ENCODE results near the gene RANBP17. TPM values are rescaled to one million over a fixed set of nuclear protein-coding genes. Genes with fewer than 3 reads are reported as not detected.

Gene RANBP17
- polyA plus RNA-seq, 4 donors, result 9.2 to 11.7 (median 9.7) TPM

DNA sequence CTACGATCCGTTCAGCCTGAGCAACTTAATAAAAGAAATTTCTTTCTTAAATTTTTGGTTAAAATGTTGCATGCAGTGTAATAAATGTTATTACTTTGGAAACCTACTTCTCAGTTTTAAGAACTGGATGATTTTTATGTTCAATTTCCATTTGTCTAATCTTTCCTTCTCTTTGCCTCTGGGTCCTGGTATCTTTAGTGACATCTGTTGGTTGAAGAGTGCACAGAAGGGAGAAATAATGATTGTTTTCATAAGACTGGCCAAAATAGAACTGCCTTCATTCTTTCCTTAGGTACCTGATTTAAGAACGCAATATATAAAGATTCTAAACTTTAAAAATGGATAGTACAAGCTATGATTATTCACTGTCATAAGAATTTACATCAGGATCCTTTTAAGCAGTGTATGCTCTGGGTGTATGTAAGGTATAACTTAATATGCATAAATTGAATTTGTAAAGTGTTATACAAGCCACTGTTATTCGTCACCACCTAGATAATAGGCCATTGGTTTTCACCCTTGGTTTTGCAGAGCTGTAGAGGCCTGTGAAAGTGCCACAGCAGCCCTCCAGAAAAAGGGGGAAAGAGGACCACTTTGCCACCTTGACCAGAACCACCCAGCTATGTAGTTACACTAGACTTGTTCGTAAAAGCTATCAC, 364.4 kb downstream of the RANBP17 start:
- DNase-seq (ENCODE audit: low read depth in 4 of 4, low spot score in 3 of 4), result no peak

DNA sequence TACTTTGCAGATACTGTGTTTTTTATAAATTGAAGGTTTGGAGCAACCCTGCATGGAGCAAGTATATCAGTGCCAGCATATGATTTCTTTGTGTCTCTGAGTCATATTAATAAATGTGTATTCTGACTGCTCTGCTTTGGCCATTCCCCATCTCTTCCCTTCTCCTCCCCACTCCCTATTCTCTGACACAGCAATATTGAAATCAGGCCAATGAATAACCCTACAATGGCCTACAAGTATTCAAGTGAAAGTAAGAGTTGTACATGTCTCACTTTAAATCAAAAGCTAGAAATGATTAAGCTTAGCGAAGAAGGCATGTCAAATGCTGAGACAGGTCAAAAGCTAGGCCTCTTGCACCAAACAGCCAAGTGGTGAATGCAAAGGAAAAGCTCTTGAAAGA, 365.0 kb downstream of the RANBP17 start:
- DNase-seq (ENCODE audit: low read depth in 4 of 4, low spot score in 3 of 4), result no peak

DNA sequence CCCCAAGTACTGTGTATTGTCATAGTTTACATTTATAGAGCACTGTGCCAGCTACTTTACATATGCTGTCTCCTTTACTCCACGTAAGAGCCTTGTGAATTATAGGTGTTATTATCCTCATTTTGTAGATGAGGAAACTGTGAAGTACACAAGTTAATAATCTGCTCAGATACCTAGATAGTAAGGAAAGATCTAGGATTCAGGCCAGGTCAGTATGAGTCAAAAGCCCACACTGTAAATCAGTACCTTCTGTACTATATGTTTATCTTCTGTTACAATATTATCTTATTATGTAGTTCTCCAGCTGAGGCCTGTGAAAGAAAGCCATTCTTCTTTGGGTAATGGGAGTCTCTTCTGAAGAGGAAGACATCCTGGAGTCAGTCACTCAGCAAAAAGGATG, 374.8 kb downstream of the RANBP17 start:
- no peak for DNase-seq (ENCODE audit: low read depth in 4 of 4, low spot score in 3 of 4)

DNA sequence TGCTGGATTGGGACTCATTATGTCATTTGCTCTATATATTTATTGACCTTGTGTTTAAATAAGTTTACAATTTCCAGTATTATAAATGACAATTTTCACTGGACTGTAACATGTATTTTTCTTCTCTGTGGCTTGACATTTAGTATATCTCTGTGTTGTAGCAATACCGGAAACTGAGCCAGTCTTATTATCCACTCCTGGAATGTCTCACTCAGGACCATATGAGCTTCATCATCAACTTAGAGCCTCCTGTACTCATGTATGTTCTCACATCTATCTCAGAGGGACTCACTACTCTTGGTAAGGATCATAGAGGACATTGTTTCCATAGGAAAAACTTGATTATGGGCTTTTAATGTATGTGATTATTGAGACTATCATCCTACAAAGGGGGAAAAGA, 380.7 kb downstream of the RANBP17 start:
- DNase-seq (ENCODE audit: low read depth in 4 of 4, low spot score in 3 of 4), result no peak

DNA sequence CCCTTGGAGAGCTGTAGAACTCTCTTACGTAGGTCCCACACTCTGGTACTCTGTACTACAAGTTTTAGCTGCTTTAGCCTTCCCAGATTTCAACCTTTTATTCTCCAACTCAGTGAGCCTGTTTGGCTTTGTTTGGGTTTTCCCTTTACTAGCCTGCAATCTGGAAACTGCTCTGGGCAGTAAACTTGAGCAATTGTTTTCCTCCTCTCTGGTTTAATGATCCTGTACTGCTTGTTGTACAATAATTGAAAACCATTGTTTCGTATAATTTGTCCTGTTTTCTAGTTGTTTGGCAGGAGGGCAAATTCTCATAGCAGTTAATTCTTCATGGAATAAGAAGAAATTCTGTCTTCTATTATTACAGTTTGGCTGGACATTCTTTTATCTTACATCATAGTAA, 384.4 kb downstream of the RANBP17 start:
- DNase-seq (ENCODE audit: low read depth in 4 of 4, low spot score in 3 of 4), result no peak

DNA sequence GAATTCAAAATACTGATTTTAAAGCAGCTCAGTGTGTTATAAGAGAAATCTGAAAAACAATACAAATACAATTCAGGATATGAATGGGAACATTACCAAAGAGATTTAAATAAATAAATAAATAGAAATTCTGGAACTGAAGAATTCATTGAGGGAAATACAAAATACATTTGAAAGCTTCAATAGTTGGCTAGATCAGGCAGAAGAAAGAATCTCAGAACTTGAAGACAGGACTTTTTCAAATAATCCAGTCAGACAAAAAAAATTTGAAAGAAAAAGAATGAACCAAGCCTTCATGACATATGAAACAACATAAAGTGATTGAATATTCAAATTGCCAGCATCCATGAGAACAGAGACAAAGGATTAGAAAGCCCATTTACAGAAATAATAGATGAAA, 387.6 kb downstream of the RANBP17 start:
- DNase-seq (ENCODE audit: low read depth in 4 of 4, low spot score in 3 of 4), result no peak

DNA sequence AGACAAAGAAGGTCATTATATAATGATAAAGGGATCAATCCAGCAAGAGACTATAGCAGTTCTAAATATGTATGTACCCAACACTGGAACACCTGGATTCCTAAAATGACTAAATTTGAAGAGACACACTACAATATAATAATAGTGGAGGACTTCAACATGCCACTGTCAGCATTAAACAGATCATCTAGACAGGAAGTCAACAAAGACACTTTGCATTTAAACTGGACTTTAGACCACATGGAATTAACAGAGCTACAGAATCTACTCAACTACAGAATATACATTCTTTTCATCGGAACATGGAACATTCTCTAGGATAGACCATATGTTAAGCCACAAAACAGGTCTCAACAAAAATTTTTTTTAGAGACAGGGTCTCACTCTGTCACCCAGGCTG, 388.9 kb downstream of the RANBP17 start:
- no peak for DNase-seq (ENCODE audit: low read depth in 4 of 4, low spot score in 3 of 4)

DNA sequence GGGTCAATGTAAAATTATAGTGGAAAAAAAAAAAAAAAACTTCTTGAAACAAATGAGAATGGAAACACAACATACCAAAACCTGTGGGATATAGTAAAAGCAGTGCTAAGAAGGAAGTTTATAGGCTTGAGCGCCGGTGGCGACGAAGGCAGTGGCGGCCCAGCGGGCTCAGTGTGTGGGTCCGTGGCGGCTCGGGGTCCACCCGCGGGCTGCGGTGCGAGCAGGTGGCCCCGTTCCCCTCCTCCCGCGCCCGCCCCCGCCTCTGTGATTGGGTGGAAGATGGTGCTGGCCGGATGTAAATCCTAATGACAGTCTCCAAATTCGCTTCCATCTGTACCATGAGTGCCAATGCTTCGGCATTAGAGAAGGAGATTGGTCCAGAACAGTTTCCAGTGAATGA, 389.7 kb downstream of the RANBP17 start:
- DNase-seq (ENCODE audit: low read depth in 4 of 4, low spot score in 3 of 4), result no peak

DNA sequence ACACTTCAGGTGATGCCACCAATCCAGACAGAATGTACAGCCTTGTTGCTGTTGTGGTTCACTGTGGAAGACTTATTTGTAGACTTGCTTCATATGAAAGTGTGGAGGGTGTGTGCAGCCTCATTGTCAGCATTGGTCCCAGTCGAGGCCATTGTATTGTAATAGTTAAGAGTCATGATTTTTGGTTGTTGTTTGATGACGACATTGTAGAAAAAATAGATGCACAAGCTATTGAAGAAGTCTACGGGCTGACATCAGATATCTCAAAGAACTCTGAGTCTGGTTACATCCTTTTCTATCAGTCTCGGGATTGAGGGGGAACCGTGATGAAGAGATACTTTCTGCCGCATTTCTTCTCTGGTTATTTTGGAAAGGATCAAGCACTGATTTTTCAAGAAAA, 390.9 kb downstream of the RANBP17 start:
- DNase-seq (ENCODE audit: low read depth in 4 of 4, low spot score in 3 of 4), result no peak

DNA sequence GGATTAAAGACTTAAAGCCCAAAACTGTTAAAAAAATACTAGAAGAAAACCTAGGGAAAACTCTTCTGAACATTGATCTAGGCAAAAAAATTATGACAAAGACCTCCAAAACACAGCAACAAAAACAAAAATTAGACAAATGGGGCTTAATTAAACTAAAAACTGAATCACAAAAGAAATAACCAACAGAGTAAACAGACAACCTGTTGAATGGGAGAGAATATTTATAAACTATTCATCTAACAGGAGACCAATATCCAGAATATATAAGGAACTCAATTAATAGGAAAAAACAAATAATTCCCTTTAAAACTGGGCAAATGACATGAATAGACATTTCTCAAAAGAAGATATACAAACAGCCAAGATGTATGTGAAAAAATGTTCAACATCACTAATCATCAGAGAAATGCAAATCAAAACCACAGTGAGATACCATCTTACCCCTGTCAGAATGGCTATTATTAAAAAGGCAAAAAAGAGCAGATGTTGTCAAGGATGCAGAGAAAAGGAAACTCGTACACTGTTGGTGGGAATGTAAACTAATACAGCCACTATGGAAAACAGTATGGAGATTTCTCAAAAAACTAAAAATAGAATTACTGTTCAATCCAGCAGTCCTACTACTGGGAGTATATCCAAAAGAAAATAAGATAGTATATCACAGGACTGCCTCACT, 397.1 kb downstream of the RANBP17 start:
- DNase-seq (ENCODE audit: low read depth in 4 of 4, low spot score in 3 of 4), result no peak

DNA sequence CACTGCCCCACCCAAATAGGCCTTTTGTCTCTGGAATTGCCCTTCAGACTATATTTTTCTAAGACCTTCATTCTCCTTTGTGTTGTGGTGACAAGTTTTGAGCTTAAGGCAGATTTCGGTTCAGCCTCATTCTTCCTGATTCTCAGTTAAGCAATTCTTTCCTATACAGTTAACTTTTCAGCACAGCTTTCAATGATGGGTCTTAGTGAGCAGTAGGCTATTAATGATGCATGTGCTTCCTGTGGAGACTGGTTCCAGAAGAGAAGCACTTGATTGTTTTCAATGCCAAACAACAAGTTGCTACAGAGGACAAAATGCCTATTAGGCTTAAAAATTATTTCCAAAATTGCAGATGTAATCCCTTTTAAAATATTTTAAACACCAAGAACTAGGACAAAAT, 399.5 kb downstream of the RANBP17 start:
- DNase-seq (ENCODE audit: low read depth in 4 of 4, low spot score in 3 of 4), result no peak

DNA sequence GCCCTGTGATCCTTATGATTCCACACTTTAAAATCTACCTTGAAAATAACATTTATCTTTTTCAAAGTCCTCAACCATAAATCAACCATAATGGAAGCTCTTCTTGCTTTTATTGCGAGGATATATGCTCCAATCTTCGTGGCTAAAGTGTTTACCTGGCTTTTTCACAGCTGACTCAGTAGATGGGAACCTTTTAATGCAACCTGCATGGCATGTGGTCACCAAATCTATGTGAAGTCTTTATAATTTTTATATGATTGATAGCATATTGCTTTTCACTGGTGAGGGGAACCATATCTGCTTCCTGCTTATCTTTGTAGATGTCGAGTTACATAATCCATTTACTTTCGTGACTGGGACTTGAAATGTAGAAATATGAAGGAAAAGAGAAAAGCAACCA, 400.1 kb downstream of the RANBP17 start:
- DNase-seq (ENCODE audit: low read depth in 4 of 4, low spot score in 3 of 4), result no peak

DNA sequence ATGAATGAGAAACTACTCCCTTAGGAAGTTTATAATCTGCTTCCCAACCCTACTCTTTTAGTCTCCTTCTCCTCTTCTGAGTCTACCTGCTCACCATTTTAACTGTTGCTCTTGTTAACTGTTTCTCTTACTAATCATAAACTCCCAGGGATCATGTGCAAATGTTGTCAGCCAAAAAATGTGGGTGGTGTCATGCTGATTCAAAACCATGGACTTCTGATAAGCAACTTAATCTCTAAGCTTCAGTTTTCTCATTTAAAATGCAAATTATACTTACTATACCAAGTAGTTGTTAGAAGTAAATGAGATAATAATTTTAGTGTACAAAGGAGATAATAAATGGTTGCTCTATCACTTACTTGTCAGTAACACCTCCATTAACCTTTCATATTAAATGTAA, 401.4 kb downstream of the RANBP17 start:
- no peak for DNase-seq (ENCODE audit: low read depth in 4 of 4, low spot score in 3 of 4)

DNA sequence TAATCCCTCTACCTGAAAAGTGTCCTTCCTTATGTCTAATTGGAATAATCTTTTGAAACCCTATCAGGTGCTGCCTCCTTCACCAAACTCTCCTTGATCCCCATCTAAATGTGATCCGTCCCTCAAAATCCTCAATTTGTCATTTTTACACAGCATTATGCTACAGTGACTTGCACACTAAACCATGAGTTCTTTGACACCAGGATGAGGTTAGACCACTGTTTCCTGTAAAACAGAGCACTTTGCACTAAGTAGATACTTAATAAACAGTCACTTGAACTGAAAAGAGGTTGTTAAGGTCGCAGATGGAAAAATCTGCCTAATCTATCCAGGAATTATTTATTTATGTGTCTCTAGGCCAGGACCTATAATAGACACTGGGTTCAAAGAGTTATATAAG, 403.0 kb downstream of the RANBP17 start:
- no peak for DNase-seq (ENCODE audit: low read depth in 4 of 4, low spot score in 3 of 4)

DNA sequence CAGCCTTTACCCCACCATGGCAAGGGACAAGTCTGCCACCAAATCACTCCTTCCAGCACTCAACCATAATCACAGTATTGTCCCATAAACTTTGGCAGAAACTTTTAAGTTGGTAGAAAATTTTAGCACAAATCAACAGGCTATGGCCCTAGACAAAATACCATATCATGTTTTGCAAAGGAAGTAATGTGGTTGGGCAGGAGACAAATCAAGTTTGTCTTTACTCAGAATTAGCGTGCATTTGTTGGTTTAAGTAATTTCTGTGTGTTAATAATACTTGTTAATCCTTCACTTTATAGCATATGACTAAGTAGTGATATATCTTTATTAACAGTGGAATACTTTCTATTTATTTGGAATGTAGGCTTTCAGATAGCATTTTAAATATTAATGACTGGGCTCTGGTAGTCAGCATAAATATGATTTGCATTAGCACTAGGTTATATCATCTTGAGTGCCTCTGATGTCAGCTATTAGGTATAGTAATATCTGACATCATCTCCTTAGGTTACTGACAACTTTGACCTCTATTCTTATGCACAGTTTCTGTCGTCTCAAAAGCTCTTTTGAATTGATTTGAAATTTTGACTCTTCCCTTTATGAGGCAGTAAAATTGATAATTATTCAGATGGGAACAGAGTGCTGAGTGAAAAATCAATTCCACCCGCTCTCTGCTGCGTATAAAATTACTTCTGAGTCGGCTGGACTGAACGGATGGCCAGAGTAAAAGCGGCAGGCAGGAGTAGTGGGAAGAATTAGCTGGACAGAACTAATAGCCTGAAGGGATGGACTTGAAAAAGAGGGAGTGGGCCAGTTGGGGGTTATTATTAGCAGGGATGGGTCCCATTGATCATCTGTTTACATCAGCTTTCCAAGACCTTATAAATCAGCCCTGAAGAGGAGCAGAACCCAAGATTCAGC, 407.1 kb downstream of the RANBP17 start:
- DNase-seq (ENCODE audit: low read depth in 4 of 4, low spot score in 3 of 4), result no peak

DNA sequence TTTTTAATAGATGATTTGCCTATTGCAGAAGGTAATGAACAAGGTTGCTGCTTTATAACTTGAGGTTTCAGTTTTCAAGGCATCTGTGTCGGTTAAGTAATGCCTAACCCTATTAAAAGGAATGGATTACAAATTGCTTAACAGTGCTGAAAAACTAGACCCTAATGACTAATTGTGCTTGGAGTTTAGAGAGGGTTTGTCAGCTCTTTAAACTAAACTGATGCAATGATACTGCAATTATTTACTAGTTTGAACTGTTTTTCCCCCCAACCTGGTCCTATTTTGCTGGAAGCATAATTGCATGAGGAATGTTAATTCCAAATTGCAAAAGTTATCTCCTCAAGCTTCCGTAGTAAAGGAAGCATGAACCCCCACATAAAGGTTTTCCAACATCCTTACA, 407.9 kb downstream of the RANBP17 start:
- no peak for DNase-seq (ENCODE audit: low read depth in 4 of 4, low spot score in 3 of 4)

DNA sequence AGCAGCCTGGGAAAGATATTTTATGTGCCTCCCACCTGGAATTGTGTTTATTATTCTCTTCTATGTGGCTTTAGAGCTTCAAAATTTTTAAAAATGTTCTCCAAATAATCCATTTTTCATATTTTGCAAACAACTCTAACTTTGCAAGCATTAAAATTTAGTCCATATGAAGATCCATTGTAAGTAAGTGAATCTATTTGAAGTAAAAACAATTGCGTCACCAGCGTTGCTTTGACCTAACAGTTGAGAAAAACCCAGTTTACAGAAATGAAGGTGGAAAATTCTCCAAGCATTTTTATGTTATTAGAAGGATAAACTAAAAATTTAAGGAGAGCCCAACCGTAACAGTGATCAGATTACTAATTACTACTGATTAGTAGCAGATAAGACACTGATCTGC, 408.3 kb downstream of the RANBP17 start:
- DNase-seq (ENCODE audit: low read depth in 4 of 4, low spot score in 3 of 4), result no peak

DNA sequence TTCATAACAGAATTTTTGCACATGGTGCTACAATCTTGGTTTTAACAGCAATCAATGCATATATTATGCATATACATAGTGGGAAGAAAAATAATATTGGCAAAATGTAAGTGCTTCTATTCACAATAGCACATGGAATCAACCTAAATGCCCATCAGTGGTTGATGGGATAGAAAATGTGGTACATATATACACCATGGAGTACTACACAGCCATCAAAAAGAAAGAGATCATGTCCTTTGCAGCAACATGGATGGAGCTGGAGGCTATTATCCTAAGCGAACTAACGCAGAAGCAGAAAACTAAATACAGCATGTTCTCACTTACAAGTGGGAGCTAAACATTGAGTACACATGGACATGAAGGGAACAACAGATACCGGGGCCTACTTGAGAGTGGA, 410.0 kb downstream of the RANBP17 start:
- no peak for DNase-seq (ENCODE audit: low read depth in 4 of 4, low spot score in 3 of 4)

DNA sequence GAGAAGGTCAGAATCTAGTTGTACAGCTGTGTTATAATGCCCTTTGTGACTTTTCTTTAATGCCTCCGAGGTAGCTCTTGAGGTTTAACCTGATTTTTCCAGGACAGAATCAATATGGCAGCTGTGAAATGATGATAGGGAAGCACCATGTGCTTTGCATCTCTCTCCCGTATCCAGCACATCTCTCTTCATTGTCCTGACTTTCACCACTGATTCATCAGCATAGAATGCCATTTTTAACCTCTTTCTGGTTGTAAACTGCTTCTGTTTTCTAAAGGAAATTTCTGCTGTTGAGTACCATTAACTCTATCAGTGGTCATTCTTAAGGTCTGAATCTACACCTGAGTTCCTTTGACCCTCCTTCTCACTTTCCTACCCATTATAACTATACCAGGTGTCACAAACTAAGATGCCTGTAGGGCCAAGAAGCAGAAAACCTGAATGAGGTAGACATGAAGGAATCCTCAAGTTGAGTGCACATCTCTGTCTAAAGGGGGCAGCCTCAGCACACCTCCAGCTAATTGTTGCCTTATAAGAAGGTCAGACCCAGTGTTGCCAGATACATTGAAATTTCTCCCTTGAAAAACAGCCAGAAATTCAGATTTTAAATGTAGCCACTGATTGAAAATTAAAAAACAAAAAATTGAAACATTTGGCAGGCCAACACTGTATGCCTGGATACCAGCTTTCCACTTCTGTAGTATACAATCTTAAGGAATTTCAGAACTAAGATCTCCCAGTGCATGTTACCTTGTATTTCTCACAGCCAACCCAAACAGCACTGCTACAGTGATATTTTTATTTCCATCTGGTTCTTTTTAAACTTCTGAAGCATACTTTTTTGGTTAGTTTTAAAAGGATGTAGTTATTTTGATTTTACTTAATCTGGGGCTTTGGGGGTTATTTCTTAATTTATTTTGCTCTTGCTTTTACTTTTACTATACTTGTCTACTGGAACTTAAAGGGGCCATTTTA, 411.5 kb downstream of the RANBP17 start:
- no peak for DNase-seq (ENCODE audit: low read depth in 4 of 4, low spot score in 3 of 4)

DNA sequence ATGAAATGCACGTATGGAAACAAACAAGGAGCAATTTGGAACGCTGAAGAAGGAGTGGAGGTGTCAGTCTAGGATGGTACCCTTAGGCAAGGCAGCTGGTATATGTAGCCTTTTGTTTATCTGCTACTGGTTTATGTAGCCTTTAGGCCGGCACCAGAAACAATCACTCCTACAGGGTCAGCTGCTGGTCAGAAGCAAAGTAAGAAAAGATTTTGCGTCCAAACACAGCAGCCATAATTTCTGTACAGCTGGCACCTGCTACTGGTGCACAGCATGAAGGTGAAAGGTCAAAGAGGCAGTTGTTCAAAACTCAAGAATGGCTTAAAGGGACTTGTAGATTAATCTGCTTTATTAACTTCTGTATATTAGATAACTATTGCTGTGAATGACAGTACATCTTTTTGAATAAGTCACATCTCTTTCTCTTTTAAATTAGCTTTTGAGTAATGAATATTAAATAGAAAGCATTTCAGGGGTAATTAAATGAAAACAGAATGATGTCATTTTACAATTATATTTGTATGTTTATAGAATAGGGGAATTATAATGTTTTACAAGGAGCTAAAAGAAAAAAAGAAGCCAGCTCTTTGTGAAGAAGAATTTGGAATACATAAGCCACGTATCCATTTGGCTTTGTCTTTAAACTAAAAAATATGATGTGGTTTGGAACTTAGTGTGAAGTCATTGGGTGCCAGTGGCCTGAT, 414.2 kb downstream of the RANBP17 start:
- no peak for DNase-seq (ENCODE audit: low read depth in 4 of 4, low spot score in 3 of 4)

Data from right renal pelvis (tissue), 4 donors.